H7 (cell line): ENCODE data around the gene SH2D7. TPM values are rescaled to one million over a fixed set of nuclear protein-coding genes. Genes with fewer than 3 reads are reported as not detected.

Source experiments
- DNase-seq: peaks from one replicate; pipeline ENCODE4 v3.0.0; 2012
- H3K27me3 ChIP-seq: 2 replicates; pipeline ENCODE4 v1.6.0; 2011; ENCODE audit warnings: mild to moderate bottlenecking, low read length; ENCODE audit not compliant: control insufficient read depth, insufficient read depth
- H3K36me3 ChIP-seq: replicated peaks from 2 replicates; pipeline ENCODE4 v1.5.1; 2011; ENCODE audit warnings: low read length; ENCODE audit not compliant: control insufficient read depth, insufficient read depth
- H3K4me3 ChIP-seq: 2 replicates; pipeline ENCODE4 v1.5.1; 2011; ENCODE audit warnings: low read depth, mild to moderate bottlenecking, control low read depth, low read length, moderate library complexity; ENCODE audit not compliant: insufficient read depth
- total RNA-seq: library from RNA; depleted of rRNA; stranded (reverse); fragments of >200 nt; shearing (Covaris generic); gene quantifications from 2 replicates; pipeline ENCODE4 v1.2.3, GENCODE V29; 2014

Gene SH2D7
- total RNA-seq, 1 experiment from 2014 or later: not detected

DNA sequence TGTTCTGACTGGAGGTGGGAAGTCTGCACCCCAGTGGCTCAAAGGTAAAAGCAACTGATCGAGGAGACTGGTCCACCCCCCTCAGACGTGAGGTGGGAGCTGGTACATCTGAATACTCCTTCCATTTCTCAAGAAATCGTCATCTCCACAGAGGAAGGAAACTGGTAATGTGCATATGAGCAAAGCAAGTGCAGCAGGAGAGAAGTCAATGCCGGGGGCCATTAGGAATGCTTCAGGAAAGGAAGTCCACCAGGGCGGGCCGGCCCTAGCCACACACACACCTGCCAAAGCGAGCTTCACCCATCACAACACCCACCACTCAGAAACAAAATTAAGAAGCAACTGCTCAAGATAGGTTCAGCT, 23.3 kb upstream of the SH2D7 start:
- Histone ChIP-seq H3K4me3 (no peak overlapping the region), H3K36me3 (no peaks in the 10 kb centered on the region), H3K27me3 (no peaks in the 10 kb centered on the region)
- no peak for DNase-seq

DNA sequence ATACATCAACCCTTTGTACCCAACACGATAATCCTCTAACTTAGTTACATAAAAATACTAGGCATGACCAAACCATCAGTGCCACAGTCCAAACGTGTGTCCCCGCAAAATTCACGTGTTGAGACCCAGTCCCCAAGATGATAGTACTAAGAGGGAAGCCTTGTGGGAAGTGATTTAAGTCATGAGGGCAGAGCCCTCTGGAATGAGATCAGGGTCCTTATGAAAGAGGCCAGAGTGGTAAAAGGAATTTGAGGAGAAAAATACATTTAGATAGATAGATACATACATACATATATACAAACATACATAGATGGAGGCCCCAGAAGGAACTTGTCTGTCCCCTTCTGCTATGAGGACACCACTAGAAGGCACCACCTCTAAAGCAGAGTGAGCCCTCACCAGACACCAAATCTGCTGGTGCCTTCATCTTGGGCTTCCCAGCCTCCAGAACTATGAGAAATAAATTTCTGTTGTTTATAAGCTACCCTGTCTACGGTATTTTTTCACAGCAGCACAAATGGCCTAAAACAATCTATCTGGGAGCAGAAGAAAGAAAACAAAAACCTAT, 22.8 kb upstream of the SH2D7 start:
- no peaks in the 10 kb centered on the region for H3K27me3 ChIP-seq
- no peak overlapping the region for H3K4me3 ChIP-seq
- H3K36me3 ChIP-seq: no peaks in the 10 kb centered on the region
- DNase-seq: no peak

DNA sequence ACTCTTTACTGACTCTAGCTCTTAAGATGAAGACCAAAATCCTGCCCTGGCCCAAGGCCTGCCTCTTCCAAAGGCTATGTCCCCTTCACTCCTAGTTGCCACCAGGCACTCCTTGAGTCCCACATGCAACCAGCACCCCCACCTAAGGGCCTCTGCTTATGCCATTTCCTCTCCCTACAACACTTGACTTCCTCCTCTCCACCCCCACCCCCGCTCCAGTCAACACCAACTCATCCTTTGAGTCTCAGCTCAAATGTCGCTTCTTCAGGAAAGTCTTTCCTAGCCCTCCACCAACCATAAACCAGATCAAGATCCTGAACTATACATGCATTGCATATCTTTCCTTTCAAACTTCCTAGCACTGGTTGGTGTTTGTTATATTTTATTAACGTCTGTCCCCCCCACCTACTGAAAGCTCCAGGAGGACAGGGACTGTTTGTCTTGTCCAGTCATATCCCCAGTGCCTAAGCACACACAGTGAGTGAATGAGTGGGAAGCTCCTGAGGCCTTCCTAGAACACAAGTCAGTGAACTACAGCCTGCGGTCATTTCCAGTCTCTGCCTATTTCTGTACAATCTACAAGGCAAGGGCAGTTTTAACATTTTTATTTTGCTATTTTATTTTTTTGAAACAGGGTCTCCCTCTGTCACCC, 22.2 kb upstream of the SH2D7 start:
- DNase-seq: no peak

DNA sequence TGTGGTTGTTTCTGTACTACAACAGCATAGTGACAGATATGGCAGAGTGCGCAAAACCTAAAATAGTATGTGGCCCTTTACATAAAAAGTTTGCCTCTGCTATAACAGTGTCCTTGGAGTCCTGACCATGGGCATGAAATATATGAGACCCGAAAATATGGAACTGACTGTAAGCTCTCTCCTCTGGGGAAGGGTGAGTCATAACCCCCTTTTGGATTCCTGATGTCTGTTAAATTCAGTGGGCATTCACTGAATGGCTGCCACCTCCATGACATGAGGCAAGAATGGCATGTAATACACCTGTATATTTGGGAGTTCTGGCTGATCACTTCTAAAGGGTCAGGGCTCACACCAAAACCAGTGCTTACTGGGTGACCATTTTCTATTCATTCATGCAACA, 21.0 kb upstream of the SH2D7 start:
- no peak for DNase-seq
- Histone ChIP-seq H3K36me3 (no peaks in the 10 kb centered on the region), H3K4me3 (no peak overlapping the region), H3K27me3 (no peaks in the 10 kb centered on the region)

More for the DNA sequence above, 22.2 kb upstream of the SH2D7 start:
- no peaks in the 10 kb centered on the region for H3K27me3 ChIP-seq
- H3K4me3 ChIP-seq: no peak overlapping the region
- no peaks in the 10 kb centered on the region for H3K36me3 ChIP-seq

DNA sequence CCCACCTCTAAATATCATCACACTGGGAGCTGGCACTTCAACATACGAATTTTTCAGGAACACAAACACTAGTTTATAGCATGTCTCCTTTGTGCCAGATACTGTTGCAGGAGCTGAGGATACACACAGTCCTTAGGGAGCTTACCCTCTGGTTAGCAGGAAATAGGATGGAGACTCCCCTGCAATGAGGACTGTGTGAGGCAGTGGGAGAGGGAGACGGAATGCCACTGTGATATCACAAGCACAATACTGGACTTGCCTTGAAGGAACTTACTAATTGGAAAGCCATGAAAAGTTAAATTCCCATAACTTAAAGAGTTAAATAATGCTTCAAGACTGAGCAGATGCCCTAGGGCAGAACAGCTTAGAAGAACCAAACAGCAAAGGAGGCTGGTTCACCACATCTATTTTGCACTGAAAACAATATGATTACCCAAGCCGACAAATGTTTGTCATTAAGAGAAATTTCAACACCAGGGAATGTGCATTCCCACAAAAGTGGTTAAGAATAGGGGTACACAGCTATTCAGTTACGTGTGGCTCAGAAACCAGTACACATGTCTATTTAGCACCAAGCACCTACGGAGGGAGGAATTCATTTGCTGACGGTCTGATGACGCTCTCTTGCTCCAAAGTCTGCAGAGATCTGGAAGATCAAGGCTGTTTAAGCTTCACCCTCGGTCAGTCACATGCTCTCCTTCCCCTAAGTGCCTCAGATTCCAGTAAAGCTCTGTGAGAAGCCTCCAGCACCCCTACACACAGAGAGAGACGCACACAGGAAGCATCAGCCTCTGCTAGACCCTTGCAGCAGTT, 20.1 kb upstream of the SH2D7 start:
- Histone ChIP-seq H3K36me3 (no peaks in the 10 kb centered on the region), H3K4me3 (no peak overlapping the region), H3K27me3 (no peaks in the 10 kb centered on the region)
- DNase-seq: no peak

DNA sequence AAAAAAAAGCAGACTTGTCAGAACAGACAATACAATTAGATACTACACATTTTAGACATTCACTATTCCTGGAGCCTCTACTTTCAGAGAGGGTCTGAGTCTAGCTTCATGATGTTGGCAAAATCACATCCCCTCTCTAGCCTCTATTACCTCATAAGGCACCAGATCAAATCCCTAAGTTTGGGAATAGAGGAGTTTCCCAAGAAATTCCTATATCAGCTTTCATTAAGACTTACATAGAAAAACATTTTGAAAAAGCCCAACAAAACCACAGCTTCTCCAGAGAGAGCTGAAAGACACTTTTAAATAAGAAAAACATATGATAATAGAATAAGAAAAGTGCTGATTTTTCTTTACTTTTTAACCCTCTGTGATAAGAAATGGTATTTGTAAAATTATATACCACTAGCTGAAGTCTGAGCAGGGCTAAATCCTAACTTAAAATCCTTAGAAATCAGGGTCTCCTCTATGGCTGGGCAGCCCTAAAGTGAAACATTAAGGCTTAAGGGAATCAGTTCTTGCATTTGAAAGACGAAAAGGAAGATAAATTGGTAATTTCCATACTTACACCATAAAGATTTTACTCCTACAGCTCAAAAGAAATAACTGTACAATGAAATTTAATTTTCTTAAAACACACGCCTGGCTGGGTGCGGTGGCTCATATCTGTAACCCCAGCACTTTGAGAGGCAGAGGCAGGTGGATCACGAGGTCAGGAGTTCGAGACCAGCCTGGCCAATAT, 19.1 kb upstream of the SH2D7 start:
- no peak for DNase-seq
- no peak overlapping the region for H3K4me3 ChIP-seq

DNA sequence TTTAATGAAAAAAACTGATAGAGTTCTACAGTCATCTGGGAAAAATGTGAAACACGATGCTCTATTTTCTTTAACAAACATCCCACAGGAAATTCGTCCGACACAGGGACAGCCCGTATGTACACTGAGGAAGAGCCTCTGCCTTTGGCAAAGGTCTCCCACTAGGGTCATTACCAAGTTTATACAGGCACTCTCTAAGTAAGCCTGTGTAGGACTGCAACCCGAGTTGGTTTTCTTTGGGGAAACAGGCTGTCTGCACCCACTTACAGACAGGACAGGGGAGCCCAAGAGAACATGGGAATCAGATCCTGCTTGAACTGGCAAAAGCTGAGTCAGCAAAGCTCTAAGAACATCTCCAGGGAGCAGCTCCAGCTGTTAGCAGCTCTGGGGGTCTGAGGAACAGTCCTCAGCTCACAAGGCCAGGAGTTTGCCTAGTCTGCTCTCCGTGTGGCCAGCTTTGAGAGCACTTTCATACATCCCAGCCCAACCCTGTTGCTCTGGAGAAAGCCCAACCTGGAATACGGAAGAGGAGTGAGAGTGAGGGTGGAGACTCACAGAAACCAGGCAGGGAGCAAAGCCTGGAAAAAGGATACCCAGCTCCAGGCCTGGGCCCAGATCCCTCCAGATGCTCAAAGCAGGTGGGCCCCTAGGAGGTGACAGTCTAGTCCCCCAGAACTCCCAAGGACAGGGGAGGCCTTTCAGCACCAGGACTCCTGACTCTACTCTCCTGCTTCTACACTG, 16.7 kb upstream of the SH2D7 start:
- H3K4me3 ChIP-seq: no peak overlapping the region
- no peaks in the 10 kb centered on the region for H3K36me3 ChIP-seq
- DNase-seq: peak; percentile 74
- no peaks in the 10 kb centered on the region for H3K27me3 ChIP-seq

More for the DNA sequence above, 19.1 kb upstream of the SH2D7 start:
- H3K36me3 ChIP-seq: no peaks in the 10 kb centered on the region
- H3K27me3 ChIP-seq: no peaks in the 10 kb centered on the region

DNA sequence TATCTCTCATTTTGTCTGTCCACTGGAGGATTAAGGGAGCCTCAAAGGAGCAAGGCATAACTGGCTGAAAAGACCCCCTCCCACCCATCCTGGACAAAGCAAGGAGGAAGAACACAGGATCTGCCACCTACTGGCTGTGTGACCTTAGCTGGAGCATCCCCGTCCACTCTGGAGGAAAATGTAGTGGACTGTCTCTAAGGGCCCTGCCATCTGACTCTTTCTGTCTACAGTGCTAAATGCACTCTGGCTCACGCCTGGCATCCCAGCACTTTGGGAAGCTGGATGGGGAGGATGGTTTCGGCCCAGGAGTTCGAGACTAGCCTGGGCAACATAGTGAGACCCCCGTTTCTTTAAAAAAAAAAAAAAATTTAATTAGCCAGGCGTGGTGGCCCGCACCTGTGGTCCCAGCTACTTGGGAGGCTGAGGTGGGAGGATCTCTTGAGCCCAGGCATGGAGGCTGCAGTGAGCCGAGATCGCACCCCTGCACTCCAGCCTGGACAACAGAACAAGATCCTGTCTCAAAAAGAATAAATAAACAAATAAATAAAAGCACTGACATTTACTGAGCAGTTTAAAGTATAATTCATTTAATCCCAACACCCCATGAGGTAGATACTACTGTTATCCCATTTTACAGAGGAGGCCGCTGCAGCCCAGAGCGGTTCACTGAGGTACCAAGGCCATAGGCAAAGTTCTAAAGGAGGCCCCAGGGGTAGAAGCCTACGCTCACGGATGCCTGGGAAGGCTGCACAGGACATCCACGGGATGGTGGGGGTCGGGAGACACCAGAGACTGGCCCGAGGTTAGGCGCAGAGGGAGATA, 15.9 kb upstream of the SH2D7 start:
- H3K27me3 ChIP-seq: no peaks in the 10 kb centered on the region
- no peaks in the 10 kb centered on the region for H3K36me3 ChIP-seq
- no peak for DNase-seq
- H3K4me3 ChIP-seq: peak overlapping the region; percentile 88

DNA sequence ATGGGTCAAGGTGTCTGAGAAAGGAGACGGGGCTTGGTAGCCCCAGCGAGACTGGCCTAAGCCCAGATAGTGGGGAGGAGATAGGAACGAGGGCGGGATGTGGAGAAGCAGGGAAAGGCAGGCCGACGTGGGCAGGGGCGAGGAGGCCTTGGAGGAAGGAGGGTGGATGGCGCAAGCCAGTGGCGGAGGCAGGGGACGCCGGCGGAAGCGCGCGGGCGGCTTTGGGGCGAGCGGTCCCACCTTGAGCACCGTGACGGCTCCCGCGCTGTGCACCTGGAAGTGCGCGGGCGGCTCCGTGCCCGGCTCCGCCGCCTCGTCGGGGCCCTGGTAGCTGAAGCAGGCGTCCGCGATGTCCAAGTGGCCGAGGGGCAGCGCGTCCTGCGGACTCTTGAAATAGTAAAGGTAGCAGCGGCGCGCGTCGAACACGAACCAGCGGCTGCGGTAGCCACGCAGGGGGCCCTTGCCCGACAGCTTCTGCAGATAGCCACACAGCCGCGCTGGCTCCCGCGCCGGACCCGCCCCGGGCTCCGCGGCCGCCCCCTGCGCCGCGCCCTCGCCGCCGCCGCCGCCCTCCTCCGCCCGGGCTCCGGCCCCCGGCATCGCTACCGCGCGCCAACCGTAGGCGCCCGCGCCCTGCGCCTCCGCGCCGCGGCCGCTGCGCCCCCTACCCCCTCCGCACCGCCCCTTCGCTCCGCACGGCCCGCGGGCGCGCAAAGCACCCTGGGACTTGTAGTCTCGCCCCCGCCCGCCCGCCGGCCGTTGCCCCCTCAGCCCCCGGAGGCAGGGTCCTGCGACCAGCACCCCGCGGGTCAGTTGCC, 15.1 kb upstream of the SH2D7 start, which contains the start of gene TBC1D2B:
TSS of gene TBC1D2B (minus strand) at position 659 of the 818 bp plus-strand sequence. CDS start at position 600, 59 bp downstream.
- peak; percentile 97 for DNase-seq
- no peaks in the 10 kb centered on the region for H3K27me3 ChIP-seq

DNA sequence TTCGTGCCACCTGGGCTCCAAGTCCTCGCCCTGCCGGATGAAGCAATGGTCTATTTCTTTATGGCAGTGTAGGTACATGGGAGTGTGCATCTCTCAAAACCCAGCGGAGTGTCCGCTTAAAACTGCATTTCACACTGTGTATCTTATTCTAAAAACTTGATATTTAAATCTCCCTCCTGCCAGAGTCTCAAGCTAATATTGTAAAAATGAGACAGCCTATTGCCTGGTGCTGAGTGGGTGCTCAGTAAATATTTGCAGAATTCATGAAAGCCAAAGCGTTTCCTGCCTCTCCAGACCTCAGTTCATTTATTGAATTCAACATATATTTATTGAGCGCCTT, 14.5 kb upstream of the SH2D7 start:
- Histone ChIP-seq H3K4me3 (peak overlapping the region; percentile 40), H3K27me3 (peaks cover 1% of the 10 kb centered on the region; the same call in 1 of the 2 replicates), H3K36me3 (no peaks in the 10 kb centered on the region)
- no peak for DNase-seq

More for the DNA sequence above, 15.1 kb upstream of the SH2D7 start, which contains the start of gene TBC1D2B:
- Histone ChIP-seq H3K4me3 (peak within 1 kb of the TSS; percentile 88), H3K36me3 (no peaks in the 10 kb centered on the region)

DNA sequence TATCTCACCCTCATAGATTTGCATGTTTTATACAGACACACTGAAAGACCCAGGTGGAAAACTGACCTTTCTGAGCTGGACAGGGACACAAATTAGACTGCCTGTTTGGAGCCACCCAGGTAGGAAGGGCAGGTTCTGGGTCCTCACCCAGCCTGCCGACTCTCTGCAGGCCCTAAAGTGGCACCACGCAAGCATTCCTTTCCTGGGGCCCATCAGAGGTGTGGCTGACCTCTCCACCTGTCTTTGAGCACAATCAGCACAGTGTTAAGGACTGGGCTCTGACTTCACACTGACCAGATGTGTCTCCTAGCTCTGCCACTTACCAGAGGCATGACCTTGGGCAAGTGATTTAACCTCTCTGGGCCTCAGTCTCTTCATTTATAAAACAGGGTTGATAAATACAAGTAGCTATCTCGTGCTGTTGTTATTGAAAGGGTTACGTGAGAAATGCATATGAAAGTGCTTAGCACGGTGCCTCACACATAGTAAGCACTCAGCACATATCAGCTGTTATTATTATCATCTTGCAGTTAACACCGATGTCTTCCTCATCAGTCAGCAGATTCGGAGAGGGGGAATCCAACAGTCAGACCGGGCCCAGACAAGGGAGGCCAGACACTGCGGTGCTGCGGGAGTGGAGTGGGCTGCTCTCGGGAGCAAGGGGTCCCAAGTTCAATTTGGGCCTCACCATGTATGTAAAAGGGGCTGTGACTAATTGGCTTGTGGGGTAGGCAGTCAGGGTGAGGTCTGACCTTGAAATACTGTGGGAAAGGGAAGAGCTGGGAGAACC, 12.9 kb upstream of the SH2D7 start:
- Histone ChIP-seq H3K27me3 (peaks cover 1% of the 10 kb centered on the region; the same call in 1 of the 2 replicates), H3K36me3 (no peaks in the 10 kb centered on the region), H3K4me3 (no peak overlapping the region)
- no peak for DNase-seq

DNA sequence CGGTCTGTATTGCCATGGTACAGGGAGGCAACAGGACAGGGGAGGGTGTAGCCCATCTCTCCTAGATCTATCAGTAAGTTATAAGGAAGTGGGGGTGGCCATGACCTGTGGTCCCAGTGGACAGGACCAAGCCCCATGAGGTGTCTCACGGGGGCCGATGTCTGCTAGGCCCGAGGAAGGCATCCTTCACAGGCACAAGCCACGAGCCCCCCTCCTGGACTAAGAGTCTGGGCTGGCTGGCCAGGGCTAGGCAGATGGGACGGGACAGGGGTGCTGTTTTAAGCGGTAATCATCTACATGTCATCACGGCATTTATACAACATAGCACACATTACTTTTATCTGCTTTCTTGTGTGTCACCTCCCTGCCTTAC, 12.3 kb upstream of the SH2D7 start:
- DNase-seq: no peak
- Histone ChIP-seq H3K4me3 (no peak overlapping the region), H3K27me3 (peaks cover 1% of the 10 kb centered on the region; the same call in 1 of the 2 replicates), H3K36me3 (no peaks in the 10 kb centered on the region)
